ENCODE data around the gene MAEL.

The MAEL gene

GRCh38 chr1:167051907-167052306 is 62.8 kb downstream of the MAEL start:
- FAIRE-seq (no peak), DNase-seq (ENCODE audit: extremely low spot score, insufficient read length, low read depth) (no peak)

DNA sequence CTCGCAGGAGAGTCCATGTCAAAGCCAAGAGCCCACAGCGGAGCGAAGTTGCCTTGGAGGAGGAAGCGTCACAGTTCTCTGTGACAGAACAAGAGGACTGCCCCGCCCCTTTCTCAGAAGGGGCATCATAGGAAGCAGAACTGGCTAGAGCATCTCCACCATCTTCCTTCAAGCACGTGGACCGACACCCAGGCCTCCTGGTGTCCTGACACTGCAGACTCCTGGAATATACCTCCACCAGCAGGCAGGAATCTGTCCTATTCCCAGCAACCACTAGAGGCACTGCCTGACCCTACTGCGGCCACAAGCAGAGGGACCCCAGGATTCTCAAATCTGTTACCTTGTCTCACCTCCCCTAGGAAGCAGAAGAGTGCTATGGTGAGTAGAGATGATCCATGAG is 63.3 kb downstream of the MAEL start:
- no peak for DNase-seq (ENCODE audit: extremely low spot score, insufficient read length, low read depth)
- FAIRE-seq: no peak

DNA sequence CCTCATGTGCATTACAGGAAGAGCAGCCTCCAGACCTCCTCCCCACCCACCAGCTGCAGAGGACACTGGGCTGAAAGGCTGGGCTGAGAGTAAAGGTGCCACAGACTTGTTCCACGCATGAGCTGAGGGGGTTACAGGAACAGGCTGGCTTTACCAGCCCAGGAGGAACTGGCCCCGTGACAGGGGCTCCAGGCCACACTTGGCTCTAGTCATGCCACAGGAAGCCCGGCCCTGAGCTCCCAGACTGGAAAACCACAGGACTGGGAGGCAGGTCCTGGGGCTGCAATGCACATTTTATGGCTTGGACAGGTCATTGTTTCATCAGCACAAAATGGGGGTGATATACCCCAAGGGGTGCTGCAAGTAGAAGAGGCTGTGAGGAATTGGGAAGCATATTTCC is 65.5 kb downstream of the MAEL start:
- FAIRE-seq (no peak), DNase-seq (ENCODE audit: extremely low spot score, insufficient read length, low read depth) (no peak)

DNA sequence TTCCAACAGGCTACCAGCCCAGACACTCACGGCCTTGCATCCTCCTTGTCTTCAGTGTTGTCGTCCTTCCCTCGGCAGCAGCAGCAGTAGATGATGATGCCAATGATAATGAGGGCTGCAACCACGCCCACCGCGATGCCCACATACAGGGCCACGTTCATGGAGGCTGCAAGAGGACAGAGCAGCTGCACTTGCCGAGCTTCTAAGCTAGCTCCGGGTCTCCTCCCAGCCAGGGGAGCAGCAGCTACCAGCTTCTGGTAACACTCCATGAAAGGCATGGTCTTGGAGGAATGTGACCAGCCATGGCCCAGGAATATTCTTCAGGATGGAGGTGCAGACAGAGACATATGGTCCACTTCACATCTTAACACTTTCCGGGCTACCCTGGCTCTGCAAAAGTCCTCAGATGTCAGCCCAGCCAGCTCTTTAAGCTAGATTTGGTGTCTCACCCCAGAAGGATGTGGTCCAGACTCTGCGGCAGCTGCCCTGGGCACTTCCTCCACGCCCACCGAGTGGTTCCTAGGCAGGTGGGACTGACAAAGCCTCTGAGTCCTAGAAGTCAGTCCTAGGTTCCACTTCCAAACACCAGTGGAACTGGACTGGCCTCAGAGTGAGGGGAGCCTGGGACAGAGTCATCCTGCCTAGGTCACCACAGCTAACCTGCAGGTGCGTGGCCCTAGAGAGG is 66.0 kb downstream of the MAEL start:
- FAIRE-seq (no peak), DNase-seq (ENCODE audit: extremely low spot score, insufficient read length, low read depth) (no peak)

DNA sequence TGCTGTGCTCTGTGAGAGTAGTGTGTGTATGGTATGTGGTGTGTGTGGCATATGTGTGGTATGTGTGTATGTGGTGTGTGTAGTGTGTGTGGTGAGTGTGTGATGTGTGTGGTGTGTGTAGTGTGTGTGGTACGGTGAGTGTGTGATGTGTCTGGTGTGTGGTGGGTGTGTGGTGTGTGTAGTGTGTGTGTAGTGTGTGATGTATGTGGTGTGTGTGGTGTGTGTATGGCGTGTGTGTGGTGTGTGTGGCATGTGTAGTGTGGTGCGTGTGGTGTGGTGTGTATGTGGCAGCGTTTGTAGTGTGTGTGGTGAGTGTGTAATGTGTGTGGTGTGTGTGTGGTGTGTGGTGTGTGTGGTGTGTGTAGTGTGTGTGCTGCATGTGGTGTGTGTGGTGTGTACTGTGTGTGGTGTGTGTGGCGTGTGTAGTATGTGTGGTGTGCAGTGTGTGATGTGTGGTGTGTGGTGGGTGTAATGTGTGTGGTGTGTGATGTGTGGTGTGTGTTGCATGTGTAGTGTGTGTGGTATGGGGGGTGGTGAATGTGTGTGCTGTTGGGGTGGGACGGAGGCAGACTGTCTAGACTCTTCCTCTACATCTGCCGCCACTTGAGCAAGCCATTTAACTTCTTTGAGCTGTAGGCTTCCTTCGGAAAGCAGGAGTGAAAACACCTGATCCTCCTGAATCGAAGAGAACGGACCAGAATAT is 67.6 kb downstream of the MAEL start:
- no peak for FAIRE-seq
- DNase-seq (ENCODE audit: extremely low spot score, insufficient read length, low read depth): no peak

DNA sequence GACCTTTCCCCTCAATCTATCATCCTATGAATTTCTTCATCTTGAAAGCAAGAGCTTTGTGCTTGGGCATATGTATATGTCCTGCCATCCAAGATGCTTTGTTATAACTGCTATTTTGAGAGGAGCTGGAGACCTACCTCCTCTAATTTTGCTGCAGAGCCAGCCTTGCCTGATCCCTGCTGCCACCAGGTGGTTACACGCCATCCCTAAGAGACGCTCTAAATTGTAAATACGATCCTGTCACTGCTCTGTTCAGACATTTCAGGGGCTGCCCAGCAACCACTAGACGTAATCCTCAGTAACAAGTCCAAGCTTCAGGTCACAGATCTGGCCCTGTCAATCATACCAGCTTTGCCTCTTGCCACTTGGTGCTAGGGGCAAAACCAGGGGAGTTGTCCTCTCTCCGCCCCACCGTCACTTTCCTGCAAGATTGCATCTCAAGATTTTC is 68.2 kb downstream of the MAEL start:
- DNase-seq (ENCODE audit: extremely low spot score, insufficient read length, low read depth) (peak; percentile 22), FAIRE-seq (no peak)

- DNase-seq (ENCODE audit: extremely low spot score, insufficient read length, low read depth): peak; percentile 22
- no peak for FAIRE-seq
Measured at GRCh38 chr1:167059045-167059808, 70.1 kb downstream of the MAEL start.

DNA sequence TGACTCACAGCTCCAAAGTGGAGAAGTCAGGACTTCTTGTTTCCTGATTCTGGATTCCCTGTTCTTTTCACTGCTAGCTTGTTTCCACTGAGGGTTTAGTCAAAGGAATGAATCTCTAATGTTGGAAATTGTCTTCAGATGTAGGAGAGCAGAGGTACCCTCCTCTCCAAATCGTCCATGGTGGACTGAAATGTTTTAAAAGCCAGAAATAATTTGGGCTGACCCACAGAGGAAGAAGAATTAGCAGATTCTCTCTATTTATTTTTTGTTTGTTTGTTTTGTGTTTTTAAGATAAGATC is 70.7 kb downstream of the MAEL start:
- FAIRE-seq: no peak
- DNase-seq (ENCODE audit: extremely low spot score, insufficient read length, low read depth): no peak

DNA sequence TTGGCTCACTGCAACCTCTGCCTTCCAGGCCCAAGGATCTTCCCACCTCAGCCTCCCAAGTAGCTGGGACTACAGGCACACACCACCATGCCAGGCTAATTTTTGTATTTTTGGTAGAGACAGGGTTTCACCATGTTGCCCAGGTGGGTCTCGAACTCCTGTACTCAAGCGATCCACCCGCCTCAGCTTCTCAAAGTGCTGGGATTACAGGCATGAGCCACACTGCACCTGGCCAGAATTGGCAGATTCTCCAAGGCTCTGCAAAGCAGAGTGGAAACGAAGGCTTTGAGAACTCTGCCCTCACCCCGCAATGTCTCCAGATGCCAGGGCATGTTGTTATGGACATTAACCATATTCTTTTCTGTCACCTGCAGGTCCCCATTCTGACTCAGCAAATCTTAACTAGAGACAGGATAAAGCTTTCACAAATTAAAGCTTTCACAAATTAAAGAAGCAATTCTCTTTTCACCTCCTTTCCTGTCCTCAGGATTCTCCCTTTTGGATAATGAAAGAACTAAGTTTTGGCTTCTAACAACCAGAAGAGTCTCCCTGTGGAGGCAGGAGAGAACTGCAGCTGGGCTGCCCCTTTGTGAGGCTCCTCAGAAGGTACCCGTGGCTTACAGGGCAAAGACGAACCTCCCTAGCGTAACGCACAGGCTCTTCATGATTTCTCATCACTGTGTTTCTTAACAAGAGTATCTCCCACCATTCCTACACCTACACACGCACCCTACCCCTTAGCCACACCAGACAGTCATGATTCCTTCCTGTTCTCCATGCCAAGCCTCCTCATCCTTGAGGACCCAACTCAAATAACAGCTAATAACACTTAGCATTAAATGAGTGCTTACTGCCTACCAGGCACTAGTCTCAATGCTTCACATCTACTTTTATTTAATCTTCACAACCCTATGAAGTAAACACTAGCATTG is 71.3 kb downstream of the MAEL start:
- FAIRE-seq (no peak), DNase-seq (ENCODE audit: extremely low spot score, insufficient read length, low read depth) (no peak)

GRCh38 chr1:167061073-167061464 is 72.0 kb downstream of the MAEL start:
- FAIRE-seq: no peak

GRCh38 chr1:167064621-167065020 is 75.5 kb downstream of the MAEL start:
- DNase-seq (ENCODE audit: extremely low spot score, insufficient read length, low read depth) (no peak), FAIRE-seq (no peak)

More at GRCh38 chr1:167061073-167061464, 72.0 kb downstream of the MAEL start:
- no peak for DNase-seq (ENCODE audit: extremely low spot score, insufficient read length, low read depth)

- no peak for DNase-seq (ENCODE audit: extremely low spot score, insufficient read length, low read depth)
- no peak for FAIRE-seq
Measured at GRCh38 chr1:167065471-167065870, 76.4 kb downstream of the MAEL start.

DNA sequence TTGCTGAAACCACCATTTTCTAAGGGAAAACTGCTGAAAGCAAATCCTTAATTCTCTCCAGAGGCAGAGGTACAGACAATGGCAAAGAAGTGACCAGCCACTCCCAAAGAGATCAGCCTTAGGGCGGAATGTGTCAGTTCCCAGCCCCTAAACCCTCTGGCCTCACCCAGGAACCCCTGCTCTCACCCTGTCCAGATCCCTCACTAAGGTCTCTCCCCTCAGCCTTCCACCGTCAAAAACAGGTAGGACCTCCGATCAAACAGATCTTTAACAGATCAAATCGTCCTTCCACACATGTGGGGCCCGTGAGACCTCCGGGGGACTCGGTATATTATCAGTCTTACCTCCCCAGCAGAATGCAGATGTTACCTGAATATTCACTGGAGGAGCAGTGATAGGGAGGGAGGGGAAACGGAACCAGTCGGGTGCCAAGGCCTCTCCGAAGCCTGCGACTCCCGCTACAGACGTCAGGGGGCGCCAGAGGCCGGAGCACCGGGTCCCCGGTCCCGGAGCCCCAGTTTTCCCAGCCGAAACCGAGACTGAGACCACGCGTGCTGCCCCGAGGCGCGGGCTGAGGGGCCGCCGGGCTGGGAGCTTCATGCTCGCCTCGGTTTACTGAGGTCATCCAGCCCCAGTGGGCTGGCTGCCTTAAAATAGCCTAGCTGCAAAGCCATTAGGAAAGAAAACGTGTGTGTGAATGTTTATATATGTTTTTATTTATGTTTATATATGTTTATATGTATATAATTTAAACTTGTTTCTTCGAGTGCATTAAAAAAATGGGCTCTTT is 77.4 kb downstream of the MAEL start:
- peak; percentile 54 for FAIRE-seq
- peak; percentile 72 for DNase-seq (ENCODE audit: extremely low spot score, insufficient read length, low read depth)

DNA sequence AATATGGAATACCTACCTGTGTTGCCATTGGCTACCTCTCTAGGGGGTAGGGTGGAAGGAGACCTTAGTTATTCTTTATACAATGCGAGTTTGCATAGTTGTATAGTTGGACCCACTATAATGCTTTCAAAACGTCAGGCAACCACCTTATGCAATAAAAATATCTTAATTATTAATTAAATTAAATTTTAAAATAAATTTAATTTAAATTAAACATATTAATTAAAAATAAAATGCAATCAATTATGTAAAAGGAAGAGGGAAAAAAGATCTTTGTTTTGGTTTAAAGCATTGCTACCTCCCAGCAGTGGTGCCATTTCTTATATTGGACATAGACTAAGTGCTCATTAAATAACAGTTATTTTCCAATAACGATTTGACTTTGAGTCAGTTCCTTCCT is 78.8 kb downstream of the MAEL start:
- DNase-seq (ENCODE audit: extremely low spot score, insufficient read length, low read depth) (no peak), FAIRE-seq (no peak)

- no peak for DNase-seq (ENCODE audit: extremely low spot score, insufficient read length, low read depth)
- FAIRE-seq: no peak
Measured at GRCh38 chr1:167068761-167069160, 79.7 kb downstream of the MAEL start.

GRCh38 chr1:167071286-167071685 is 82.2 kb downstream of the MAEL start:
- FAIRE-seq: no peak
- DNase-seq (ENCODE audit: extremely low spot score, insufficient read length, low read depth): no peak
